BLaER1 treated with 17β-estradiol and CSF1 and Interleukin-3, amounts not matched to agents 10 nM and 100 nM (cell line): ENCODE measurements around the gene USP44.

Experiments used
- H3K27ac ChIP-seq, 11 experiments: shearing (Covaris generic); formaldehyde crosslinking; 2 replicates each; pipeline ENCODE4 v1.8.1; 2022
- H3K27me3 ChIP-seq, 11 experiments: shearing (Covaris generic); formaldehyde crosslinking; 2 replicates each; pipeline ENCODE4 v1.8.1; 2022
- H3K36me3 ChIP-seq, 11 experiments: shearing (Covaris generic); formaldehyde crosslinking; 2 replicates each; pipeline ENCODE4 v1.8.1; 2022
- H3K4me1 ChIP-seq, 10 experiments: shearing (Covaris generic); formaldehyde crosslinking; 2 replicates each; pipeline ENCODE4 v1.8.1; 2022
- H3K4me2 ChIP-seq, 11 experiments: shearing (Covaris generic); formaldehyde crosslinking; 2 replicates each; pipeline ENCODE4 v1.8.1; 2022
- H3K4me3 ChIP-seq, 10 experiments: shearing (Covaris generic); formaldehyde crosslinking; 2 replicates each; pipeline ENCODE4 v1.8.1; 2022
- H3K9ac ChIP-seq, 11 experiments: shearing (Covaris generic); formaldehyde crosslinking; 2 replicates each; pipeline ENCODE4 v1.8.1; 2022
- H3K9me3 ChIP-seq, 11 experiments: shearing (Covaris generic); formaldehyde crosslinking; replicated peaks in 1 of 11; 2 replicates each; pipeline ENCODE4 v1.8.1; 2022
- H4K20me1 ChIP-seq, 11 experiments: shearing (Covaris generic); formaldehyde crosslinking; 2 replicates each; pipeline ENCODE4 v1.8.1; 2022
- Cebpa-rat ChIP-seq, 11 experiments: shearing (Covaris generic); IDR thresholded peaks; 2 replicates each; pipeline ENCODE4 v1.8.1; 2022

USP44 gene

GRCh38 chr12:95544756-95545155, 6.5 kb downstream of the USP44 start:
- Histone ChIP-seq H3K9ac (no peak overlapping the region), H3K36me3 (no peaks in the 10 kb centered on the region; a peak in 1 of 22 replicates), H3K27me3 (no peaks in the 10 kb centered on the region), H3K4me1 (no peaks in the 10 kb centered on the region), H3K9me3 (peaks cover 24 to 25% (median 24%) of the 10 kb centered on the region in 11 experiments), H3K27ac (no peak overlapping the region), H3K4me2 (no peak overlapping the region), H4K20me1 (no peaks in the 10 kb centered on the region), H3K4me3 (no peak overlapping the region)
- no peak for TF ChIP-seq Cebpa-rat (IDR thresholded peaks at IDR 0.05)

GRCh38 chr12:95543305-95543704, 8.0 kb downstream of the USP44 start:
- no peak for TF ChIP-seq Cebpa-rat (IDR thresholded peaks at IDR 0.05)
- no peak overlapping the region for H3K9ac ChIP-seq
- peaks cover 9 to 11% (median 10%) of the 10 kb centered on the region in 11 experiments for H3K9me3 ChIP-seq
- no peaks in the 10 kb centered on the region for H3K27me3 ChIP-seq
- no peak overlapping the region for H3K4me3 ChIP-seq
- peaks cover 0 to 10% (median 6%) of the 10 kb centered on the region in 10 experiments; a peak in 13 of 20 replicates for H3K4me1 ChIP-seq
- H3K4me2 ChIP-seq, result no peak overlapping the region
- no peak overlapping the region for H3K27ac ChIP-seq
- H4K20me1 ChIP-seq, result no peaks in the 10 kb centered on the region
- H3K36me3 ChIP-seq, result no peaks in the 10 kb centered on the region; a peak in 1 of 22 replicates

- H3K9me3 ChIP-seq, result no peaks in the 10 kb centered on the region
- H3K27ac ChIP-seq, result no peak overlapping the region
- H3K4me2 ChIP-seq, result no peak overlapping the region
- H3K9ac ChIP-seq, result no peak overlapping the region
- H3K27me3 ChIP-seq, result no peaks in the 10 kb centered on the region
- H3K36me3 ChIP-seq, result no peaks in the 10 kb centered on the region
- peaks cover 0 to 19% (median 8%) of the 10 kb centered on the region in 10 experiments; a peak in 13 of 20 replicates for H3K4me1 ChIP-seq
- TF ChIP-seq Cebpa-rat (IDR thresholded peaks at IDR 0.05), result no peak
- H3K4me3 ChIP-seq, result no peak overlapping the region
- H4K20me1 ChIP-seq, result no peaks in the 10 kb centered on the region
Observed at GRCh38 chr12:95541436-95541835, 9.8 kb downstream of the USP44 start.

GRCh38 chr12:95538656-95539055, 12.6 kb downstream of the USP44 start:
- H3K9me3 ChIP-seq, result no peaks in the 10 kb centered on the region
- no peak overlapping the region for H3K27ac ChIP-seq
- H3K9ac ChIP-seq, result 0 out of 22 replicates have a peak overlapping the region, but pooled peaks of 1 of the 11 experiments have one; percentile 28
- no peaks in the 10 kb centered on the region for H3K36me3 ChIP-seq
- peak overlapping the region in 8 of 11 experiments; percentile 14 to 69 (median 38); a peak in 14 of 22 replicates for H3K4me2 ChIP-seq
- H3K4me1 ChIP-seq, result peaks cover 0 to 19% (median 8%) of the 10 kb centered on the region in 10 experiments; a peak in 13 of 20 replicates
- no peak for TF ChIP-seq Cebpa-rat (IDR thresholded peaks at IDR 0.05)
- H3K27me3 ChIP-seq, result no peaks in the 10 kb centered on the region
- no peaks in the 10 kb centered on the region for H4K20me1 ChIP-seq
- H3K4me3 ChIP-seq, result no peak overlapping the region

- Histone ChIP-seq H3K9ac (no peak overlapping the region), H3K4me3 (no peak overlapping the region), H3K4me2 (peak overlapping the region in 6 of 11 experiments; percentile 14 to 69 (median 48); a peak in 7 of 22 replicates), H3K9me3 (no peaks in the 10 kb centered on the region), H4K20me1 (no peaks in the 10 kb centered on the region), H3K27ac (no peak overlapping the region), H3K36me3 (no peaks in the 10 kb centered on the region), H3K27me3 (no peaks in the 10 kb centered on the region), H3K4me1 (peaks cover 0 to 19% (median 8%) of the 10 kb centered on the region in 10 experiments; a peak in 13 of 20 replicates)
- no peak for TF ChIP-seq Cebpa-rat (IDR thresholded peaks at IDR 0.05)
Observed at GRCh38 chr12:95538006-95538405, 13.3 kb downstream of the USP44 start.

- TF ChIP-seq Cebpa-rat (IDR thresholded peaks at IDR 0.05), result no peak
- peaks cover 0 to 16% (median 8%) of the 10 kb centered on the region in 10 experiments; a peak in 13 of 20 replicates for H3K4me1 ChIP-seq
- H3K9me3 ChIP-seq, result no peaks in the 10 kb centered on the region
- H3K27me3 ChIP-seq, result no peaks in the 10 kb centered on the region
- H3K4me3 ChIP-seq, result no peak overlapping the region
- H3K9ac ChIP-seq, result no peak overlapping the region
- H3K36me3 ChIP-seq, result no peaks in the 10 kb centered on the region
- no peak overlapping the region for H3K4me2 ChIP-seq
- no peaks in the 10 kb centered on the region for H4K20me1 ChIP-seq
- H3K27ac ChIP-seq, result no peak overlapping the region
Observed at GRCh38 chr12:95533985-95534384, 17.3 kb downstream of the USP44 start.

- H3K4me2 ChIP-seq, result no peak overlapping the region
Observed at GRCh38 chr12:95532851-95533250, 18.4 kb downstream of the USP44 start.

GRCh38 chr12:95529693-95530225, 21.5 kb downstream of the USP44 start:
- Histone ChIP-seq H3K4me2 (no peak overlapping the region), H3K4me3 (no peak overlapping the region), H3K9me3 (no peaks in the 10 kb centered on the region), H3K4me1 (no peaks in the 10 kb centered on the region), H4K20me1 (no peaks in the 10 kb centered on the region), H3K9ac (no peak overlapping the region), H3K36me3 (no peaks in the 10 kb centered on the region), H3K27me3 (no peaks in the 10 kb centered on the region), H3K27ac (no peak overlapping the region)
- no peak for TF ChIP-seq Cebpa-rat (IDR thresholded peaks at IDR 0.05)

More at GRCh38 chr12:95532851-95533250, 18.4 kb downstream of the USP44 start:
- Histone ChIP-seq H3K27ac (no peak overlapping the region), H3K27me3 (no peaks in the 10 kb centered on the region), H3K4me3 (no peak overlapping the region), H3K9ac (no peak overlapping the region), H3K36me3 (no peaks in the 10 kb centered on the region), H3K9me3 (no peaks in the 10 kb centered on the region), H4K20me1 (no peaks in the 10 kb centered on the region), H3K4me1 (peaks cover 0 to 4% (median 0%) of the 10 kb centered on the region in 10 experiments; a peak in 1 of 20 replicates)
- no peak for TF ChIP-seq Cebpa-rat (IDR thresholded peaks at IDR 0.05)

GRCh38 chr12:95528431-95528830, 22.8 kb downstream of the USP44 start:
- Histone ChIP-seq H3K9me3 (no peaks in the 10 kb centered on the region), H3K27me3 (no peaks in the 10 kb centered on the region), H3K4me3 (no peak overlapping the region), H3K4me1 (no peaks in the 10 kb centered on the region), H3K27ac (no peak overlapping the region), H3K4me2 (no peak overlapping the region), H3K9ac (no peak overlapping the region), H4K20me1 (no peaks in the 10 kb centered on the region), H3K36me3 (no peaks in the 10 kb centered on the region)
- no peak for TF ChIP-seq Cebpa-rat (IDR thresholded peaks at IDR 0.05)

GRCh38 chr12:95522692-95523091, 28.6 kb downstream of the USP44 start:
- no peak for TF ChIP-seq Cebpa-rat (IDR thresholded peaks at IDR 0.05)
- Histone ChIP-seq H3K4me2 (peak overlapping the region in 8 of 11 experiments; percentile 35 to 60 (median 54); a peak in 15 of 22 replicates), H3K27me3 (no peaks in the 10 kb centered on the region), H3K4me1 (peaks cover 7 to 16% (median 10%) of the 10 kb centered on the region in 10 experiments; a peak in 18 of 20 replicates), H3K9me3 (no peaks in the 10 kb centered on the region), H4K20me1 (no peaks in the 10 kb centered on the region), H3K27ac (no peak overlapping the region), H3K9ac (no peak overlapping the region), H3K36me3 (peaks cover 0 to under 1% (median 0%) of the 10 kb centered on the region in 11 experiments; a peak in 1 of 22 replicates), H3K4me3 (no peak overlapping the region)
